ENCODE data around the gene UBFD1. TPM values are rescaled to one million over a fixed set of nuclear protein-coding genes. Genes with fewer than 3 reads are reported as not detected.
"Not testable (repeated sequence)": the region's sequence is repeated elsewhere in the genome, so short reads cannot be mapped to it uniquely, and the experiment has no call there.

Gene UBFD1
- total and polyA plus RNA-seq, 2 donors (not counting 1 experiment from before 2014, with no cell fraction given): 66.6 to 101 TPM

GRCh38 chr16:23509782-23510163 is 47.8 kb upstream of the UBFD1 start:
- peak overlapping the region; percentile 79 for H3K4me2 ChIP-seq (ENCODE audit: extremely low read depth, insufficient read depth, low read length)
- peak; percentile 33 to 38 for DNase-seq (ENCODE audit: low read depth in 2 of 2)
- H3K79me2 ChIP-seq (ENCODE audit: control insufficient read depth, insufficient read depth, low read length): peaks cover 18% of the 10 kb centered on the region
- no peaks in the 10 kb centered on the region for H3K9me3 ChIP-seq (ENCODE audit: control insufficient read depth, insufficient read depth, low read depth, low read length)
- peaks cover 6% of the 10 kb centered on the region for H3K4me1 ChIP-seq (ENCODE audit: control insufficient read depth, extremely low read depth, insufficient read depth, low read length)
- H3K4me3 ChIP-seq (replicated peaks in 1 of 4; ENCODE audit: control extremely low read depth in 1 of 4, insufficient read depth in 1 of 4, low read depth in 3 of 4, low read length in 4 of 4): peak overlapping the region; percentile 51 to 79 (median 66)
- peaks cover 4% of the 10 kb centered on the region for H4K20me1 ChIP-seq (ENCODE audit: control insufficient read depth, extremely low read depth, insufficient read depth, low read length)
- peak overlapping the region; percentile 87 for H3K9ac ChIP-seq (ENCODE audit: insufficient read depth, low read length)
- no peaks in the 10 kb centered on the region for H3K27me3 ChIP-seq (ENCODE audit: control insufficient read depth, insufficient read depth, low read length)
- no peak for TF ChIP-seq CTCF (conservative IDR thresholded peaks at IDR 0.05 in 1 of 2, IDR thresholded peaks at IDR 0.05 in 1 of 2; ENCODE audit: low read depth in 1 of 2, low read length in 2 of 2)
- no peak for TF ChIP-seq EZH2 (IDR thresholded peaks at IDR 0.05; ENCODE audit: low read length, missing control alignments)
- H3K36me3 ChIP-seq (ENCODE audit: control insufficient read depth, insufficient read depth, low read length): no peaks in the 10 kb centered on the region
- peak overlapping the region; percentile 48 for H3K27ac ChIP-seq (ENCODE audit: insufficient read depth, low read length)
- H2AFZ ChIP-seq (ENCODE audit: low read length): no peak overlapping the region

GRCh38 chr16:23510164-23510914 is 47.2 kb upstream of the UBFD1 start, which contains the start of gene GGA2:
TSS of gene GGA2 (minus strand) at chr16:23510494. CDS start at chr16:23510411, 83 bp downstream.
- no peaks in the 10 kb centered on the region for H3K36me3 ChIP-seq (ENCODE audit: control insufficient read depth, insufficient read depth, low read length)
- H2AFZ ChIP-seq (ENCODE audit: low read length): peak within 1 kb of the TSS; percentile 55
- no peak for TF ChIP-seq EZH2 (IDR thresholded peaks at IDR 0.05; ENCODE audit: low read length, missing control alignments)
- no peak for TF ChIP-seq CTCF (conservative IDR thresholded peaks at IDR 0.05 in 1 of 2, IDR thresholded peaks at IDR 0.05 in 1 of 2; ENCODE audit: low read depth in 1 of 2, low read length in 2 of 2)
- H4K20me1 ChIP-seq (ENCODE audit: control insufficient read depth, extremely low read depth, insufficient read depth, low read length): peaks cover 2% of the 10 kb centered on the region
- H3K27me3 ChIP-seq (ENCODE audit: control insufficient read depth, insufficient read depth, low read length): no peaks in the 10 kb centered on the region
- H3K9me3 ChIP-seq (ENCODE audit: control insufficient read depth, insufficient read depth, low read depth, low read length): no peaks in the 10 kb centered on the region
- H3K27ac ChIP-seq (ENCODE audit: insufficient read depth, low read length): peak within 1 kb of the TSS; percentile 48
- peak within 1 kb of the TSS; percentile 87 for H3K9ac ChIP-seq (ENCODE audit: insufficient read depth, low read length)
- H3K79me2 ChIP-seq (ENCODE audit: control insufficient read depth, insufficient read depth, low read length): peaks cover 18% of the 10 kb centered on the region
- H3K4me2 ChIP-seq (ENCODE audit: extremely low read depth, insufficient read depth, low read length): peak within 1 kb of the TSS; percentile 79
- DNase-seq (ENCODE audit: low read depth in 2 of 2): peak; percentile 74 to 76
- H3K4me3 ChIP-seq (replicated peaks in 1 of 4; ENCODE audit: control extremely low read depth in 1 of 4, insufficient read depth in 1 of 4, low read depth in 3 of 4, low read length in 4 of 4): peak within 1 kb of the TSS; percentile 51 to 79 (median 66)
- peaks cover 2% of the 10 kb centered on the region for H3K4me1 ChIP-seq (ENCODE audit: control insufficient read depth, extremely low read depth, insufficient read depth, low read length)

- peak overlapping the region; percentile 69 for H3K4me2 ChIP-seq (ENCODE audit: extremely low read depth, insufficient read depth, low read length)
These were observed 46.6 kb upstream of the UBFD1 start for GRCh38 chr16:23510915-23511270.

More at GRCh38 chr16:23510915-23511270, 46.6 kb upstream of the UBFD1 start:
- not testable (repeated sequence) for H3K4me1 ChIP-seq (ENCODE audit: control insufficient read depth, extremely low read depth, insufficient read depth, low read length); DNase-seq (ENCODE audit: low read depth in 2 of 2); H3K9ac ChIP-seq (ENCODE audit: insufficient read depth, low read length); H3K36me3 ChIP-seq (ENCODE audit: control insufficient read depth, insufficient read depth, low read length); H4K20me1 ChIP-seq (ENCODE audit: control insufficient read depth, extremely low read depth, insufficient read depth, low read length); H3K27ac ChIP-seq (ENCODE audit: insufficient read depth, low read length); H3K27me3 ChIP-seq (ENCODE audit: control insufficient read depth, insufficient read depth, low read length); H3K9me3 ChIP-seq (ENCODE audit: control insufficient read depth, insufficient read depth, low read depth, low read length)
- peak overlapping the region; percentile 37 to 72 (median 58) for H3K4me3 ChIP-seq (replicated peaks in 1 of 4; ENCODE audit: control extremely low read depth in 1 of 4, insufficient read depth in 1 of 4, low read depth in 3 of 4, low read length in 4 of 4)
- H3K79me2 ChIP-seq (ENCODE audit: control insufficient read depth, insufficient read depth, low read length): peaks cover 18% of the 10 kb centered on the region
- peak overlapping the region; percentile 55 for H2AFZ ChIP-seq (ENCODE audit: low read length)
